OCI-LY3 (cell line): ENCODE measurements around the gene SF3B5.

ENCODE experiments used
- H2AFZ ChIP-seq: fragments of 200-600, 300-600 bp; shearing (Covaris generic); 2 replicates; pipeline ENCODE4 v1.6.0; 2014; ENCODE audit warnings: antibody characterized with exemption, low read depth, low read length
- H3K27ac ChIP-seq: fragments of 200-600, 300-600 bp; sonication (generic); 2 replicates; pipeline ENCODE4 v1.5.1; 2014; ENCODE audit warnings: mild to moderate bottlenecking, low read length, moderate library complexity, mixed read lengths
- H3K27me3 ChIP-seq: fragments of 200-600, 300-600 bp; sonication (generic); 2 replicates; pipeline ENCODE4 v1.6.1; 2014; ENCODE audit warnings: low read depth, low read length, mixed read lengths
- H3K36me3 ChIP-seq: fragments of 200-600, 300-600 bp; sonication (generic); replicated peaks from 2 replicates; pipeline ENCODE3; 2014; ENCODE audit warnings: low read depth, low read length, mixed read lengths
- H3K4me1 ChIP-seq: fragments of 300-600, 200-600 bp; sonication (generic); 2 replicates; pipeline ENCODE4 v1.6.1; 2014; ENCODE audit warnings: low read length, mixed read lengths
- H3K4me2 ChIP-seq: fragments of 200-600, 300-600 bp; sonication (generic); 2 replicates; pipeline ENCODE4 v1.6.1; 2014; ENCODE audit warnings: low read length, mixed read lengths
- H3K4me3 ChIP-seq: fragments of 300-600, 200-600 bp; sonication (generic); 2 replicates; pipeline ENCODE4 v1.5.1; 2014; ENCODE audit warnings: antibody characterized with exemption, mild to moderate bottlenecking, low read length, moderate library complexity
- H3K79me2 ChIP-seq: fragments of 300-600, 200-600 bp; shearing (Covaris generic); 2 replicates; pipeline ENCODE4 v1.6.1; 2014; ENCODE audit warnings: mild to moderate bottlenecking, low read length, mixed read lengths
- H3K9ac ChIP-seq: fragments of 300-600, 200-600 bp; shearing (Covaris generic); 2 replicates; pipeline ENCODE4 v1.6.0; 2014; ENCODE audit warnings: mild to moderate bottlenecking, low read length, moderate library complexity
- H3K9me3 ChIP-seq: fragments of 200-600, 300-600 bp; shearing (Covaris generic); 2 replicates; pipeline ENCODE4 v1.6.1; 2014; ENCODE audit warnings: low read length, mixed read lengths; ENCODE audit not compliant: insufficient read depth
- H4K20me1 ChIP-seq: fragments of 200-600, 300-600 bp; sonication (generic); 2 replicates; pipeline ENCODE4 v1.6.1; 2016; ENCODE audit warnings: low read length, mixed read lengths; ENCODE audit not compliant: insufficient read depth
- CTCF ChIP-seq: fragments of 200-600, 300-600 bp; sonication (generic); IDR thresholded peaks from 2 replicates; pipeline ENCODE4 v1.5.1; 2014; ENCODE audit warnings: antibody characterized with exemption, low read length, low read depth
- EZH2phosphoT487 ChIP-seq: fragments of 200-600 bp; shearing (Covaris generic); IDR thresholded peaks from 2 replicates; pipeline ENCODE4 v1.6.1; 2018; ENCODE audit warnings: antibody characterized with exemption, mixed run types, low read depth

Gene SF3B5

GRCh38 chr6:144141470-144141869 is 46.1 kb upstream of the SF3B5 start:
- no peaks in the 10 kb centered on the region for H3K79me2 ChIP-seq
- H3K4me1 ChIP-seq = no peaks in the 10 kb centered on the region
- no peaks in the 10 kb centered on the region for H3K9me3 ChIP-seq
- H3K27ac ChIP-seq = no peak overlapping the region
- H3K4me3 ChIP-seq = no peak overlapping the region
- H3K36me3 ChIP-seq = no peaks in the 10 kb centered on the region
- H3K4me2 ChIP-seq = no peak overlapping the region
- no peaks in the 10 kb centered on the region for H4K20me1 ChIP-seq
- H3K9ac ChIP-seq = no peak overlapping the region
- peaks cover under 1% of the 10 kb centered on the region; the same call in 1 of the 2 replicates for H3K27me3 ChIP-seq
- TF ChIP-seq CTCF (no peak), EZH2phosphoT487 (no peak)
- no peak overlapping the region for H2AFZ ChIP-seq

DNA sequence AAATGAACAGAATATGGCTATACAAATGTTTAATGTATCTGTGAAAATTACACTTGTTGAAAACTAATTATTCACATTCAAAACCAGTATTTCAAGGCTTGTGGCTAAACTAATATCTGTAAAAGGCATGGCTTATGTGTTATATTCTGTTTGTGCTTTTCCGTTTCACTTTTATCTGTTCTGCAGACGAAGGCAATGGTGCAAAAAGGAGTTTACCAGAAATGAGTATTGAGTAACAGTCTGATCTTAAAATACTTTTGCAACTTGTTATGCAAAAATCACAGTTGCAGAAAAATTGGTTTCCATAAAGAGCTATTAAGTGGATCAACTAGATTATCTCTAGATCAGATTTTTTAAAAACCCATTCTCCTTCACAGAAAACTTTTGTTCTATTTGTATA is 45.5 kb upstream of the SF3B5 start:
- Histone ChIP-seq H3K4me3 (no peak overlapping the region), H3K79me2 (no peaks in the 10 kb centered on the region), H3K4me1 (no peaks in the 10 kb centered on the region), H3K27me3 (peaks cover 6% of the 10 kb centered on the region; the same call in 1 of the 2 replicates), H3K9ac (no peak overlapping the region), H3K36me3 (no peaks in the 10 kb centered on the region), H4K20me1 (no peaks in the 10 kb centered on the region), H3K27ac (no peak overlapping the region), H2AFZ (no peak overlapping the region), H3K4me2 (0 out of 2 replicates have a peak overlapping the region, but pooled peaks have one; percentile 11), H3K9me3 (no peaks in the 10 kb centered on the region)
- TF ChIP-seq CTCF (no peak), EZH2phosphoT487 (no peak)

DNA sequence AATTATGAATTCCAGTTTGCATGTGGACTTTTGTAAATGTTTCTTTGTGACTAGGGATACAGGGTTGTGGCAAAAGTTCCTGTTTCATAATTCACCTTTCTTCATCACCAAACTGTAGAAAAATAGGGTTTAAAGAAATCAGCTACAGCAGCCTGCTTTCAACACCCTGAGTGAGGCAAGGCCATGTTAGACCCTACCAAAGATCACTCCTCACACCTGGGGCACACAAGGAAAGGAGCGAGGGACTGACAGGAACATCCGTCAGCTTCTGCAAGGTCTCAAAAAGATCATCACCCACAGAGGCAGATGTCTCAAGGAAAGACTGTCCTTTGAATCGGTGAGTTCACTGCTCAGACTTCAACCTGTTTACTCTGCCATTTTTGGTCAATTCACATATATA is 44.4 kb upstream of the SF3B5 start:
- no peaks in the 10 kb centered on the region for H4K20me1 ChIP-seq
- H2AFZ ChIP-seq = no peak overlapping the region
- H3K27ac ChIP-seq = no peak overlapping the region
- no peaks in the 10 kb centered on the region for H3K36me3 ChIP-seq
- peaks cover 6% of the 10 kb centered on the region; the same call in 1 of the 2 replicates for H3K27me3 ChIP-seq
- H3K4me3 ChIP-seq = no peak overlapping the region
- H3K9me3 ChIP-seq = no peaks in the 10 kb centered on the region
- no peaks in the 10 kb centered on the region for H3K4me1 ChIP-seq
- TF ChIP-seq EZH2phosphoT487 (no peak), CTCF (no peak)
- H3K4me2 ChIP-seq = no peak overlapping the region
- no peaks in the 10 kb centered on the region for H3K79me2 ChIP-seq
- no peak overlapping the region for H3K9ac ChIP-seq

- no peak overlapping the region for H3K9ac ChIP-seq
- no peaks in the 10 kb centered on the region for H3K36me3 ChIP-seq
- H2AFZ ChIP-seq = no peak overlapping the region
- H3K4me2 ChIP-seq = no peak overlapping the region
- H3K4me1 ChIP-seq = no peaks in the 10 kb centered on the region
- no peak overlapping the region for H3K4me3 ChIP-seq
- no peak overlapping the region for H3K27ac ChIP-seq
- H3K9me3 ChIP-seq = no peaks in the 10 kb centered on the region
- H4K20me1 ChIP-seq = no peaks in the 10 kb centered on the region
- H3K79me2 ChIP-seq = no peaks in the 10 kb centered on the region
- H3K27me3 ChIP-seq = peaks cover 6% of the 10 kb centered on the region; the same call in 1 of the 2 replicates
- TF ChIP-seq EZH2phosphoT487 (no peak), CTCF (no peak)
Measured at GRCh38 chr6:144138542-144138941, 43.2 kb upstream of the SF3B5 start.
